ENCODE data around the gene KPNA3.

- TF ChIP-seq CTCF (conservative IDR thresholded peaks at IDR 0.05) = no peak
- no peak for TF ChIP-seq EZH2 (IDR thresholded peaks at IDR 0.05; ENCODE audit: low read depth)
Observed at GRCh38 chr13:49781806-49782205, 10.7 kb downstream of the KPNA3 start.
